Smooth muscle cell (in vitro differentiated cells): ENCODE data around the gene NUDT22. TPM values are rescaled to one million over a fixed set of nuclear protein-coding genes. Genes with fewer than 3 reads are reported as not detected.

Source experiments
- DNase-seq: peaks from one replicate; lab custom pipeline; 2025; ENCODE audit not compliant: unreplicated experiment; lab: John Stamatoyannopoulos, UW
- H2AFZ ChIP-seq: fragments of 200-600 bp; sonication (generic); 2 replicates; pipeline ENCODE4 v1.6.0; 2016; ENCODE audit warnings: antibody characterized with exemption, low read depth, mild to moderate bottlenecking
- H3F3A ChIP-seq: fragments of 200-600 bp; sonication (generic); 2 replicates; pipeline ENCODE4 v1.6.0; 2017; ENCODE audit warnings: antibody characterized with exemption, low read depth
- H3K27ac ChIP-seq: fragments of 200-600 bp; sonication (generic); 2 replicates; pipeline ENCODE4 v1.5.1; 2016; ENCODE audit warnings: low read depth, mild to moderate bottlenecking
- H3K27me3 ChIP-seq: fragments of 200-600 bp; sonication (generic); 2 replicates; pipeline ENCODE4 v1.6.1; 2016; ENCODE audit warnings: low read depth, mild to moderate bottlenecking
- H3K36me3 ChIP-seq: fragments of 200-600 bp; sonication (generic); 2 replicates; pipeline ENCODE4 v1.5.1; 2016; ENCODE audit warnings: low read depth
- H3K4me1 ChIP-seq: fragments of 200-600 bp; sonication (generic); 2 replicates; pipeline ENCODE4 v1.5.1; 2016; ENCODE audit warnings: low read depth
- H3K4me2 ChIP-seq: fragments of 200-600 bp; sonication (generic); 2 replicates; pipeline ENCODE4 v1.6.0; 2016; ENCODE audit warnings: mild to moderate bottlenecking
- H3K4me3 ChIP-seq: fragments of 200-600 bp; sonication (generic); 2 replicates; pipeline ENCODE4 v1.5.1; 2016; ENCODE audit warnings: mild to moderate bottlenecking
- H3K79me2 ChIP-seq: fragments of 200-600 bp; sonication (generic); 2 replicates; pipeline ENCODE4 v1.6.0; 2016; ENCODE audit warnings: low read depth, mild to moderate bottlenecking
- H3K9ac ChIP-seq: fragments of 200-600 bp; sonication (generic); 2 replicates; pipeline ENCODE4 v1.6.0; 2016; ENCODE audit warnings: low read depth
- H3K9me3 ChIP-seq: fragments of 200-600 bp; sonication (generic); replicated peaks from 2 replicates; pipeline ENCODE4 v1.5.1; 2016; ENCODE audit warnings: low read depth
- H4K20me1 ChIP-seq: fragments of 200-600 bp; sonication (generic); 2 replicates; pipeline ENCODE4 v1.6.0; 2016; ENCODE audit warnings: low read depth
- CTCF ChIP-seq: fragments of 200-600 bp; sonication (generic); IDR thresholded peaks from 2 replicates; pipeline ENCODE4 v1.5.1; 2017; ENCODE audit warnings: borderline replicate concordance, mild to moderate bottlenecking, antibody characterized with exemption; ENCODE audit not compliant: insufficient read depth, poor library complexity, severe bottlenecking
- WGBS: methylation state at CpG from one replicate; pipeline ENCODE4 v1.1.7; 2016; ENCODE audit warnings: low lambda C conversion rate; 5-methylcytosine and 5-hydroxymethylcytosine counted together
- polyA plus RNA-seq: library from polyadenylated mRNA; unstranded; fragments of >200 nt; fragmentation: Nextera tagmentation; extraction: Ambion mirVana; gene quantifications from 2 replicates; pipeline ENCODE4 v1.2.1, GENCODE V29; 2016
- total RNA-seq: library from RNA; depleted of rRNA; stranded (reverse); fragments of >200 nt; gene quantifications from 2 replicates; pipeline ENCODE4 v1.2.3, GENCODE V29; 2014

Gene NUDT22
- total RNA-seq (50.6 and 51.5 TPM in 2 replicates), polyA plus RNA-seq (76.8 and 82.1 TPM in 2 replicates)

- Histone ChIP-seq H3K9me3 (no peaks in the 10 kb centered on the region), H2AFZ (no peak within 1 kb of the TSS), H3K4me3 (peak within 1 kb of the TSS; percentile 63), H4K20me1 (no peaks in the 10 kb centered on the region), H3K27ac (no peak within 1 kb of the TSS), H3F3A (no peaks in the 10 kb centered on the region), H3K27me3 (no peaks in the 10 kb centered on the region), H3K79me2 (peaks cover 16% of the 10 kb centered on the region), H3K9ac (peak within 1 kb of the TSS; percentile 61), H3K4me1 (peaks cover 17% of the 10 kb centered on the region), H3K36me3 (no peaks in the 10 kb centered on the region), H3K4me2 (peak within 1 kb of the TSS; percentile 97)
- WGBS: 4% methylated on average over 40 of the region's 54 CpGs
- peak; percentile 75 for DNase-seq
- TF ChIP-seq CTCF: peak; percentile 25
Observed at GRCh38 chr11:64225608-64226506, at the start of gene NUDT22, which contains the start of gene TRPT1. Gene NUDT22, plus strand, starts transcription at chr11:64226274. Its CDS starts 379 bp downstream, at chr11:64226653. Gene TRPT1, minus strand, starts transcription at chr11:64226186. Its CDS starts 326 bp downstream, at chr11:64225860.

GRCh38 chr11:64176751-64177150, 49.3 kb upstream of the NUDT22 start:
- DNase-seq: no peak
- Histone ChIP-seq H3K27me3 (no peaks in the 10 kb centered on the region), H3K36me3 (no peaks in the 10 kb centered on the region), H3K79me2 (no peaks in the 10 kb centered on the region), H3K9ac (no peak overlapping the region), H3K4me2 (no peak overlapping the region), H2AFZ (no peak overlapping the region), H3K27ac (no peak overlapping the region), H3K4me1 (peaks cover 1% of the 10 kb centered on the region), H4K20me1 (no peaks in the 10 kb centered on the region), H3F3A (peaks cover under 1% of the 10 kb centered on the region), H3K4me3 (no peak overlapping the region), H3K9me3 (no peaks in the 10 kb centered on the region)
- WGBS: 92% methylated on average over 8 of the region's 8 CpGs
- TF ChIP-seq CTCF: no peak

DNA sequence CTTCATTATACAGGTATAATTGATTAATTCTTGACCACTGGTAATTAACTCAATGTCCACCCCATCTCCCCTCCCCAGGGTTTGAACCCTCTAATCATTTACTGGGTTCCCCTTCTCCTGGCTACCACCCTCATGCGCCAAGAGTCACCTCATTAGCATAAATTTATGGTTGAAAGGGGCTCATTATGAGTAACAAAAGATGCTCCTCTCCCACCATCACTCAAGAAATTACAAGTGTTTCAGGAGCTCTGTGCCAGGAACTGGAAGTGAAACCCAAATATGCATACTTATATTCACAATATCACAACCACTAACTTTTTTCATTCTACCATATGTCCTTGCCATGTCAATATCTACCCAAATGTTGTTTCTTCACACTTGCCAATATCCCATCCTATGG, 47.9 kb upstream of the NUDT22 start:
- Histone ChIP-seq H3K36me3 (no peaks in the 10 kb centered on the region), H3K4me2 (no peak overlapping the region), H2AFZ (no peak overlapping the region), H3K27me3 (no peaks in the 10 kb centered on the region), H3K9me3 (no peaks in the 10 kb centered on the region), H3K4me1 (peaks cover 4% of the 10 kb centered on the region), H3K4me3 (no peak overlapping the region), H3F3A (peaks cover 4% of the 10 kb centered on the region), H4K20me1 (no peaks in the 10 kb centered on the region), H3K27ac (no peak overlapping the region), H3K9ac (no peak overlapping the region), H3K79me2 (peaks cover 4% of the 10 kb centered on the region)
- no peak for TF ChIP-seq CTCF
- no peak for DNase-seq
- WGBS: 100% methylated on average over 1 of the region's 1 CpG
